ENCODE measurements around the gene CAND2.

CAND2 gene

GRCh38 chr3:12796171-12797123 is at the start of gene CAND2:
CAND2 (plus strand) TSS chr3:12796680; CDS start chr3:12796721, 41 bp downstream.
- in situ Hi-C loops (cut with MboI; ENCODE audit: low sequenced_read_pairs), result no loop called here

GRCh38 chr3:12748477-12748876 is 48.0 kb upstream of the CAND2 start:
- in situ Hi-C loops (cut with MboI; ENCODE audit: low sequenced_read_pairs), result no loop called here

- in situ Hi-C loops (cut with MboI; ENCODE audit: low sequenced_read_pairs), result no loop called here
Observed at GRCh38 chr3:12750223-12750622, 46.3 kb upstream of the CAND2 start.

GRCh38 chr3:12750658-12751071 is 45.8 kb upstream of the CAND2 start:
- in situ Hi-C loops (cut with MboI; ENCODE audit: low sequenced_read_pairs), result no loop called here

GRCh38 chr3:12751571-12751970 is 44.9 kb upstream of the CAND2 start:
- in situ Hi-C loops (cut with MboI; ENCODE audit: low sequenced_read_pairs), result no loop called here

- in situ Hi-C loops (cut with MboI; ENCODE audit: low sequenced_read_pairs), result no loop called here
Observed at GRCh38 chr3:12752102-12752501, 44.4 kb upstream of the CAND2 start.

- in situ Hi-C loops (cut with MboI; ENCODE audit: low sequenced_read_pairs), result no loop called here
Observed at GRCh38 chr3:12752809-12753208, 43.7 kb upstream of the CAND2 start.

GRCh38 chr3:12753275-12754028 is 43.0 kb upstream of the CAND2 start:
- in situ Hi-C loops (cut with MboI; ENCODE audit: low sequenced_read_pairs), result no loop called here

- in situ Hi-C loops (cut with MboI; ENCODE audit: low sequenced_read_pairs), result no loop called here
Observed at GRCh38 chr3:12754313-12754712, 42.2 kb upstream of the CAND2 start.

GRCh38 chr3:12755754-12756153 is 40.7 kb upstream of the CAND2 start:
- in situ Hi-C loops (cut with MboI; ENCODE audit: low sequenced_read_pairs), result no loop called here

GRCh38 chr3:12756175-12756574 is 40.3 kb upstream of the CAND2 start:
- in situ Hi-C loops (cut with MboI; ENCODE audit: low sequenced_read_pairs), result no loop called here

- in situ Hi-C loops (cut with MboI; ENCODE audit: low sequenced_read_pairs), result no loop called here
Observed at GRCh38 chr3:12756635-12757034, 39.8 kb upstream of the CAND2 start.

GRCh38 chr3:12758025-12758781 is 38.3 kb upstream of the CAND2 start:
- in situ Hi-C loops (cut with MboI; ENCODE audit: low sequenced_read_pairs), result no loop called here

GRCh38 chr3:12759097-12759679 is 37.3 kb upstream of the CAND2 start, which contains the start of gene TMEM40:
TMEM40 (minus strand) TSS chr3:12759259; CDS start chr3:12749832, 9,427 bp downstream.
- in situ Hi-C loops (cut with MboI; ENCODE audit: low sequenced_read_pairs), result no loop called here

- in situ Hi-C loops (cut with MboI; ENCODE audit: low sequenced_read_pairs), result no loop called here
Observed at GRCh38 chr3:12759693-12760565, 36.6 kb upstream of the CAND2 start.

- in situ Hi-C loops (cut with MboI; ENCODE audit: low sequenced_read_pairs), result no loop called here
Observed at GRCh38 chr3:12764171-12764776, 32.2 kb upstream of the CAND2 start.

- in situ Hi-C loops (cut with MboI; ENCODE audit: low sequenced_read_pairs), result no loop called here
Observed at GRCh38 chr3:12766541-12766940, 29.9 kb upstream of the CAND2 start.

- in situ Hi-C loops (cut with MboI; ENCODE audit: low sequenced_read_pairs), result no loop called here
Observed at GRCh38 chr3:12768579-12769527, 27.6 kb upstream of the CAND2 start.

All from HL-60/S4 (cell line).